HT-29 (cell line): ENCODE data around the gene RPS6KA2. TPM values are rescaled to one million over a fixed set of nuclear protein-coding genes. Genes with fewer than 3 reads are reported as not detected.
A peak's percentile ranks its signal among the peaks of the same experiment; 100 is the strongest.
"Not testable (repeated sequence)": the region's sequence is repeated elsewhere in the genome, so short reads cannot be mapped to it uniquely, and the experiment has no call there.

Source experiments
- DNase-seq: peaks from one replicate; pipeline ENCODE4 v3.0.0-alpha.2; 2015; ENCODE audit warnings: low spot score
- total RNA-seq: library from RNA; depleted of rRNA; stranded (reverse); fragments of >200 nt; shearing (Covaris generic); gene quantifications from 2 replicates; pipeline ENCODE4 v1.2.3, GENCODE V29; 2014

RPS6KA2 gene
- total RNA-seq, 1 experiment from 2014 or later = 3.4 TPM

GRCh38 chr6:166400181-166400580 lies 226.9 kb downstream of the RPS6KA2 start:
- no peak for DNase-seq

GRCh38 chr6:166398348-166398747 lies 228.7 kb downstream of the RPS6KA2 start:
- DNase-seq = no peak

- DNase-seq = no peak
Observed at GRCh38 chr6:166397849-166398248, 229.2 kb downstream of the RPS6KA2 start.

GRCh38 chr6:166395778-166396177 lies 231.3 kb downstream of the RPS6KA2 start:
- DNase-seq = no peak

GRCh38 chr6:166395351-166395750 lies 231.7 kb downstream of the RPS6KA2 start:
- no peak for DNase-seq

- DNase-seq = no peak
Observed at GRCh38 chr6:166394036-166394892, 232.8 kb downstream of the RPS6KA2 start.

- DNase-seq = no peak
Observed at GRCh38 chr6:166393535-166393823, 233.6 kb downstream of the RPS6KA2 start.

GRCh38 chr6:166392755-166393534 lies 234.1 kb downstream of the RPS6KA2 start:
- not testable (repeated sequence) for DNase-seq

- no peak for DNase-seq
Observed at GRCh38 chr6:166389119-166389518, 237.9 kb downstream of the RPS6KA2 start.

GRCh38 chr6:166388290-166389004 lies 238.6 kb downstream of the RPS6KA2 start:
- DNase-seq = no peak

- no peak for DNase-seq
Observed at GRCh38 chr6:166387642-166388289, 239.3 kb downstream of the RPS6KA2 start.

GRCh38 chr6:166387098-166387497 lies 240.0 kb downstream of the RPS6KA2 start:
- DNase-seq = not testable (repeated sequence)

GRCh38 chr6:166386111-166386510 lies 240.9 kb downstream of the RPS6KA2 start:
- DNase-seq = no peak

- DNase-seq = not testable (repeated sequence)
Observed at GRCh38 chr6:166383802-166384363, 243.2 kb downstream of the RPS6KA2 start.

GRCh38 chr6:166382933-166383801 lies 243.9 kb downstream of the RPS6KA2 start, which contains the start of gene MPC1:
Gene MPC1 (minus strand): TSS chr6:166382940. CDS start chr6:166382876, 64 bp downstream.
- peak; percentile 96 for DNase-seq

GRCh38 chr6:166382500-166382932 lies 244.5 kb downstream of the RPS6KA2 start:
- DNase-seq = no peak

- DNase-seq = peak; percentile 89
Observed at GRCh38 chr6:166381733-166382499, 245.1 kb downstream of the RPS6KA2 start.

- DNase-seq = no peak
Observed at GRCh38 chr6:166381381-166381732, 245.7 kb downstream of the RPS6KA2 start.

GRCh38 chr6:166379800-166380199 lies 247.3 kb downstream of the RPS6KA2 start:
- DNase-seq = no peak
